GM21619 (cell line): ENCODE results near the gene CHAF1A.

Source experiments
- ATAC-seq: cut with Tn5 transposase; IDR thresholded peaks from one replicate; pipeline ENCODE4 v1.9.1; 2021; ENCODE audit not compliant: unreplicated experiment

CHAF1A gene

DNA sequence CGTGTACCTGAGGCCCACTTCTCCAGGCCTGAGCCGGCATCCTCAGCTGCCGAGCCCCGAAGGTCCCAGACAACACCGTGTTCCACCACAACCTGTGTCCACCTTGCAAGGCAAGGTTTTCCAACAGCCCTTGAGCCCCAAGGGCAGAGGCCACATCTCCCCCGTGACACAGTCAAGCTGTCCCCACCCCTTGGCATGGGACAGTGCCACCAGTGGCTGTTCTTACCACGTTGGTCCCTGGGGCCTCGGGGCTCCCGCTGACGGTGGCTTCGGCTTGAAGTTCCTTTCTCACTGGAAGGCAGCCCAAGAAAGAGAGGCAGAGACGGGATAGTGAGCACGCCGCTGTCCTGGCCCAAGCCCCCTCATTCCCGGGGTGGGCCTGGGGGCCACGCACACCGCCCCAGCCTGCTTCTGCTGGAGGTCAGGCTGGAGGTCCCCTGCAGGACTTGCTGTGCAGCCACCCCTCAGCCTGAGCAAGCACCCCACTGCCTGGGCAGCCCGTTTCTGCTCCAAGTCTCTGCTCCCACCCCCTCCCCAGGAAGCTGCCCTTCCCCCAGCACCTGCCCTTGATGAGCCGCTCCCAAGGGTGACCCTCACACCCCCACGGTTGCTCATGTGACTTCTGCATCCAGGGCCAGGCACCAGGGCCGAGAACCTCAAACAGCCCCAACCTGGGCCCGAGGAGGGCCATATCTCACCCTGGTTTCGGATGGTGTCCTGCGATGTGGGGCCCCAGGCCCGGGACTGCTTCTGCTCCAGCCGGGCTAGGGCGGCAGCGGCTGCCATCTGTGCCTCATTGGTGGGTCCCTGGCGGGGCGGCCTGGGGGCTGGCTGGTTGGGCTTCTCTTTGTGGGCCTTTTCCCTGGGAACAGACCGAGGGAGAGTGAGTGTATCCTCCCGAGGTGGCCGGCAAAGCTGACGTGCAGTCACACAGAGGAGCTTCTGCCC is 51.1 kb downstream of the CHAF1A start:
- ATAC-seq, result no peak

DNA sequence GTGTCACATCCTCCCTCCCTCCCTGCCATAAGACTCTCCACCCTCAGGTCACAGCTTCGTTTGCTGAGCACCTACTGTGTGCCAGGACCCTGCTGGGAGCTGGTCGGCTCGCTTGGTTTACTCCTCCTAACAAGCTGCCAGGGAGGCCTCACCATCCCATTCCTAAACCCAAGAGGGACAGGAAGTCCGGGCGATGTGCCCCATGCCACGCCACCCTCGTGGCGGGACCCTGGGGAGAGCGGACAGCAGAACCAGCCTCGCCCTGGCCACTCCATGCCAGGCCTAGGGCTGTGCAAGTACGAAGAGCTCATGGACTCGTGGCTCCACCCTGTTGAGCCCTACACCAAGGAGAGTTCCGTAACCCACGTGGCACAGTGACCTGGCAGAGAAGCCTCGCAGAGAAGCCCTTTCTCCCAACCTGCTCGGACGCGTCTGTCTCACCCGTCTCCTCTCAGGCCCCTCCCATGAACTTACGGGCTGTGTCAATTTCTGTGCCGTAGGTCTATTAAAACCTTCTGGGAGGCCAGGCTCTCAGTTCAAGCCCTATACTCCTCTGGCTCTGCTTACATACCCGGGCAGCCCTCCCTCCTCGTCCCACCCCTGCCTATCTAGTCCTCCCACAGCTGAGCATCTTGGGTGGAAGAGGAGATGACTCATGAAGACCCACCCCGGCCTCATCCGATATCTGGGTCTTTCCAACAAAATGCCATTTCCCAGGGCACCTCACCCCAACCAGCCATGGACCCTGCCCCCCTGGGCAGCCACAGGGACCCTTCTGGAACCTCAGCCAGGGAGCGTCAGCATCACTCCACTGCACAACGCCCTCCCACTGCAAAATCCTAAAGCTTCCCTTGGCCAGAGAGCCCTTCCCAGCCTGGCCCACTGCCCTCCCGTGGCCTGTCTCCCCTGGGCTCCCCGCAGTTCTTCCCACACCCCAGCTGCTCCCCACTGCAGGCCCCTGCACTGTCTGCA is 52.6 kb downstream of the CHAF1A start:
- no peak for ATAC-seq

DNA sequence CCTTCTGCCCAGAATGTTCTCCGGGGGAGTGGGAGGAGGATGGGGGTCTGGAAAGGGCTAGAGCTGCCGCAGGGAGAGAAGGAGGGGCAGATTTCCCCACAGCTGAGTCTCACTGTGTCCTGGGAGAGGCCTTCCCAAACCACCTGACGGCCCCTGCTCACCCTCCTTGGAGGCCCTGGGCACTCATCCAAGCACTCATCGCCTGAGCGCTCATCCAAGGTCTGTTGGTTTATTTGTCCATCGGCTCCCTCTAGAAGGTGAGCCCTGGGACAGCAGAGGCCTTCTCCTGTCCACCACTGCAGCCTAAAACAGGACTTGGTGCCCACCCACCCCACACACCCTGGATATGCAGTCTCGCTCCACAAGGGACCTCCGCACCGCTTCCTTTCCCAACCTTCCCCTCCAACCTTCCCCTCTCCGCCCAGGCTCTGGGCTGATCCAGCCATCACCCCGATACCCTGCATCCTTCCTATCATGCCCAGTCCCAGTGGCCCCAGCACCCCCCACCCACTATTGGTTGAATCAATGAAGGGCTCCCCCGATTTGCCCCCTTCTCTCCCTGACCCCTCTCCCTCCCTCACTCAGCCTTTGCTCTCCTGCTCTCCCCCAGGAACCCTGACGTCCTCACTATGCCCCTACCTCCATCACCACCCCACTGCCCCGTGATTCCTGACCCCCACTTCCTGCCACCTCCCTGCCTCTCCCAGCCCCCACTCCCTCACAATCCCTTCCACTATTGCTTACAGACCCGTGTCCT is 53.5 kb downstream of the CHAF1A start:
- no peak for ATAC-seq

DNA sequence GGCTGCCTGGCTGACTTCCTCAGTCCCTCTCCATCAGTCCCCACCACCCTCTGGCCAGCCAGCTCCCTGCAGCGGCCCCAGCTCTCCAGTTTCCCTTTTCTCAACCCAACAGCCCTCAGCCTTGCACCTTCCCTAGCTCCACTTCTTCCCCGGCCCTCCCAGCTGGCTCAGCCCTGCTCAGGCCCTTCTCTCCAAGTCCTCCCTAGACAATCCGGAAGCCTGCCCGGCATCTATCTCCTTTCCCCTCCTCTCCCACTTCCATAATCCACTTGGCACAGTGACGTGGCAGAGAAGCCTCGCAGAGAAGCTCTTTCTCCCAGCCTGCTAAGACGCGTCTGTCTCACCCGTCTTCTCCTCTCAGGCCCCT is 54.0 kb downstream of the CHAF1A start:
- no peak for ATAC-seq

DNA sequence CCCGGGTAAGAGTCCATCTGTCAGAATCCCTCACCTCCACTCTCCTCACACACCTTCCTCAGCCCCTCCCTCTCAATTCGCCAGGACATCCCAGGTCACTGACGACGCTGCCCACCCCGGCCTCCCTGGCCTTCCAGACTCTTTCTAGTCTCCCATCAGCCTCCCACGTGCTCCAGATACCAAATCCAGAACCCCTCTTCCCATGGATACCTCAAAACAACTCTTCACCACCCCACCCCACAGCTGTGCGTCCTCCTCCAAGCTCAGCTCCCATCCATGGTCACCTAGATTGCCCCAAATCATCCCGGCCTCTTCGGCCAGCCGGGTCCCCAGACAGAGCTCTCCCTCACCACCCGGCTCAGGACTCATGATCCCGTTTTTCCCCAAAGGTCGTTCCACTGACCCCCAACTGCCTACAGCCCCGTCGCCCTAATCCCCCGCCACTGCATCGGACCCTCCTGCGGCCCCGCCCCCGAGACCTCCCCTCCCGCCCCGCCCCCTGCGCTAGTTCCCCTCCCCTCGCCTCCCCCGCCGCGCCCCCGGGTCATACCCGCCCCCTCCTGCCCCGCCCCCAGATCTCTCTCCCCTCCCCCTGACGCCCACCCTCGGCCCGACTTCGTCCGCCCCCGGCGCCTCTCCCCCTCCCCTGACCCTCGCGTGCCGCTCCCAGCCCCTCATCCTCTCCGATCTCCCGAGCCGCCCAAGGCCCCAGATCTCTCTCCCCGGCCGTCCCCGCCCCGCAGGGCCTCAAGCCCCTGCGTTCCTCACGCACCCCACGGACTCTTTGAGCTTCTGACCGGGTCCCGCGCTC is 54.6 kb downstream of the CHAF1A start:
- no peak for ATAC-seq

DNA sequence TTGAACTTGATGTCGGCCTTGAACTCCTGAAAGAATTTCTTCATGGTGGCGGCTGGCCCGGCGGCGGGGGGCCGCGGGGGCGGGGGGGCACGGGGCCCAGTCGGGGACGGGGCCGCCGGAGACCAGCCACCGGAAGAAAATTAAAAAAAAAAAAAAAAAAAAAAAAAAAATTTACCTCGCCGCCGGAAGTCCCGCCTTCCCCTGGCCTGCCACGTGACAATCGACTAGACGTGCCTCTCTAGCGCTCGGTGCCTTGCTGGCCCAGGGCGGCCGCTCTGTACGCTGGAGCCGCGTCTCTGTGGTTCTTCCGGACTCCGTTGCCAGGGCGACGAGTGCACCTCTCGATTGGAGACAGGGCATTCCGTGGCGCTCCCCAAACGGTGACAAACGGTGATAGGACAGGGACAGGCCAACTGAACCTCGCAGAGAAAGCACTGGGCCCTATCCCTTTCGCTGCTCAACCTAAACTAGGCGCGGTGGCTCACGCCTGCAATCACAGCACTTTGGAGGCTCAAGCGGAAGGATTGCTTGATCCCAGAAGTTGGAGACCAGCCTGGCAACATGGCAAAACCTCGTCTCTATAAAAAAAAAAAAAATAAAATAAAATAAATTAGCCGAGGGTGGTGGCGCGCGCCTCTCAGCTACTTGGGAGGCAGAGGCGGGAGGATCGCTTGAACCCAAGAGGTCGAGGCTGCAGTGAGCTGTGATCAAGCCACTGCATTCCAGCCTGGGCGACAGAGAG is 55.4 kb downstream of the CHAF1A start, which contains the start of gene UBXN6:
Gene UBXN6, minus strand, starts transcription at position 141 of the 742 bp plus-strand sequence. Its CDS starts 97 bp downstream, at position 44.
- peak; percentile 84 for ATAC-seq

DNA sequence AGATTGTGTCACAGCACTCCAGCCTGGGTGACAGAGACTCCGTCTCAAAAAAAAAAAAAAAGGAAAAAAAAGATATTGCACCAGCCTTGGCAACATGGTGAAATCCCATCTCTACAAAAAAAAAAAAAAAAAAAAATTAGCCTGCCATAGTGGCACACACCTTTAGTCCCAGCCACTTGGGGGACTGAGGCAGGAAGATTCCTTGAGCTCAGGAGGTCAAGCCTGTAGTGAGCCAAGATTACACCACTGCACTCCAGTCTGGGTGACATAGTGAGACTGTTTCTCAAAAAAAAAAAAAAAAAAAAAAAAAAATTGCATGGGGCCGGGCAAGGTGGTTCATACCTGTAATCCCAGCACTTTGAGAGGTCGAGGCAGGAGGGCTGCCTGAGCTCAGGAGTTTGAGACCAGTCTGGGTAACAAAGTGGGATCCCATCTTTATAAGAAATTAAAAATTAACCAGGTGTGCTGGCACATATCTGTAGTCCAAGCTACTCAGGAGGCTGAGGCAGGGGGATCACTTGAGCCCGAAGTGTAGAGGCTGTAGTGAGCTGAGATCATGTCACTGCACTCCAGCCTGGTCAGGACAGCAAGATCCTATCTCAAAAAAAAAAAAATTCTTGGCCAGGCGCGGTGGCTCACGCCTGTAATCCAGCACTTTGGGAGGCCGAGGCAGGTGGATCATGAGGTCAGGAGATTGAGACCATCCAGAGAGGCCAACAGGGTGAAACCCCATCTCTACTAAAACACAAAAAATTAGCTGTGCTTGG is 62.6 kb downstream of the CHAF1A start:
- no peak for ATAC-seq

DNA sequence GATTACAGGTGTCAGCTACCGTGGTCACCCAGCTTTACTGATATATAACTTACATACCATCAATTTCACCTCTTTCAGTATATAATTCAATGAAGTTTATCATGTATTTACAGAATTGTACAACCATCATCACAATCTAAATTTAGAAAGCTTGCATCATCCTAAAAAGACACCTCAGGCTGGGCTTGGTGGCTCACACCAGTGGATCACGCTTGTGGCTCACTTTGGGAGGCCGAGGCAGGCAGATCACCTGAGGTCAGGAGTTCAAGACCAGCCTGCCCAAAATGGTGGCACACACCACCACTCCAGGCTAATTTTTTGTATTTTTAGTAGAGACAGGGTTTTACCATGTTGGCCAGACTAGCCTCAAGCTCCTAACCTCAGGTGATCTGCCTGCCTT is 65.4 kb downstream of the CHAF1A start:
- no peak for ATAC-seq

DNA sequence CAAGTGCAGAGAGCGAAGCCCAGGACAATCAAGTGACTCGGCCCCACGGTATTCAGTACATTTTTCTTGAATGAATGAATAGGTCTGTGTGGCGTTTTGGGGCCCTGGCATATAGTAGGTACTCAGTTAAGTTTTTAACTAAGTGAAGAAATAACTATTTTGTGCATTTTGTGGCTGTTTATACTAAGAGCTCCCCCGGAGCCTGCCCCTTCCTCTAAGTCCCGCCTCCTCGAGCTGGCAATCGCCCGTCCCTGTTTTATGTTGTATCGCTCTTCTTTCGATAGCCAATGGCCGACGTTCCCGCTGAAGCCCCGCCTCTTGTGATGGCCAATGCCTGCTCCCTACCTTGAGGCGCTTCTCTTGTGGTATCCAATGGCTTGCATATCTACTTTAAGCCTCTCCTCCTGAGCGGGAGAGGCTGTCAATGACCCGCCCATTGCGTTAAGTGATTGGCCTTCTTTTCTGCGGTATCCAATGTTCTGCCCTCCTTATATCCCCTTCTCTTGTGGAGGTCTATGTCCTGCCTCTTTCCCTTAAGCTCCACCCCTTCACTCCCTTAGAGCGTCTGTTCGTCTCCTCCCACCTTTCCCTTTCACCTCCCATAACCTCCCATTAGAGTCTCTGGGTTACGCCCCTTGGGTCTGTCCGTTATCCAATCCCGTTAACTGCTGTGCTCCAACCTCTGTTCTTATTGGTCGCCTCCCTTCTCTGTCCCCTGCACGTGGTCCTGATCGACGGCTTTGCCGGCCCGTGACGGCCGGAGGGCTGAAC is 69.1 kb downstream of the CHAF1A start:
- ATAC-seq, result peak; percentile 74

DNA sequence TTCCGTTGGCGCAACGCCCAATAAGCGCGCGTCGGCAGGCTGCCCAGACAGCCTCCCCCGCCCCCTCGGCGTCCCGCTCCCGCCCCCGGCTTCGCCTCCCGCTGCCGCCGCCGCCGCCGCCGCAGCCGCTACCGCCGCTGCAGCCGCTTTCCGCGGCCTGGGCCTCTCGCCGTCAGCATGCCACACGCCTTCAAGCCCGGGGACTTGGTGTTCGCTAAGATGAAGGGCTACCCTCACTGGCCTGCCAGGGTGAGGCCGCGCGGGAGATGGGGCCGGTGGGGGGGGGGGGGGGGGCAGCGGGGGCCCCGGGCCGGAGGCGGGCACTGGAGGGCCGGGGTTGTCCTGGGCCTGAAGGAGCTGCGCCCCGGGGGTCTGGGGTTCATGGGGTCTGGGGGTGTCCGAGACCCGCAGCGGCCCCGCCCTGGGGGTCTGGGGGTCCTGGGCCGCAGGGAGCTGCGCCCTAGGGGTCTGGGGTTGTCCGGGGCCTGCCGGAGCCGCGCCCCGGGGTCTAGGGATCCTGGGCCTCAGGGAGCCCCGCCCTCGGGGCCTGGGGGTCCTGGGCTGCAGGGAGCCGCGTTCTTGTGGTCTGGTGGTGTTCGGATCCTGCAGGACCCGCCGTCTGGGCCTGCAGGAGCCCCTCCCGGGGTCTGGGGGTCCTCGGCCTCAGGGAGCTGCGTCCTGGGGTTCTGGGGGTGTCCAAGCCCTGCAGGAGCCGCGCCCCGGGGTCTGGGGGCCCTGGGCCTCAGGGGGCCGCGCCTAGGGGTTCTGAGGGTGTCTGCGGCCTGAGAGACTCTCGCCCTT is 69.9 kb downstream of the CHAF1A start, which contains the start of gene HDGFL2:
Gene HDGFL2, plus strand, starts transcription at position 124 of the 801 bp plus-strand sequence. Its CDS starts 54 bp downstream, at position 178.
- ATAC-seq, result no peak

DNA sequence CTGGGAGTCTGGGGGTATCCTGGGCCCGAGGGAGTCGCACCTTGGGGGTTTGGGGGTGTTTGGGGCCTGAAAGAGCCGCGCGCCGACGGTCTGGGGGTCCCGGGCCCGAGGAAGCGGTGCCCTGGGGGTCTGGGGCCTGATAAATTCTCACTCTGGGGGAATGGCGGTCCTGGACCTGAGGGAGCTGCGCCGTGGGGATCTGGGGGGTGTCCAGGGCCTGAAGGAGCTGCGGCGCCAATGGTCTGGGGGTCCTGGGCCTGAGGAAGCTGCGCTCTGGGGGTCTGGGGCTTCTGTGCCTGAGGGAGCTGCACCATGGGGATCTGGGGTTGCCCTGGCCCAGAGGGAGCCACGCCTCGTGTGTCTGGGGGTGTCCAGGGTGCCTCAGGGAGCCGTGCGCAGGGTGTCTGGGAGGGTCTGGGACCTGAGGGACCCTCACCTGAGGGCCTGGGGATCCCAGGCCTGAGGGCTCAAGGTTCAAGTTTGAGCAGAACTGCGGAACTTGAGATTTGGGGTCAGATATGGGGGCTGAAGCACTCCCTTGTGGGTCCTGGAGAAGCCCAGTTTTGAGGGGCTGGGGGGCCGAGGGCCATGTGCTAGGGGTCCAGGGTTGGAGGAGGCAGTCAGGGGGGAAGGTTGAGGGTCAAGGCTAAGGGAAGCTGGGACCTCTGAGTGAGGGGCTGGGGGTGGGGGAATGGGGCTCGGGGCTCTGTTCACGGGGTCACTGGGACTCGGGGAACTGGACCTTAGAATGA is 70.7 kb downstream of the CHAF1A start:
- no peak for ATAC-seq

DNA sequence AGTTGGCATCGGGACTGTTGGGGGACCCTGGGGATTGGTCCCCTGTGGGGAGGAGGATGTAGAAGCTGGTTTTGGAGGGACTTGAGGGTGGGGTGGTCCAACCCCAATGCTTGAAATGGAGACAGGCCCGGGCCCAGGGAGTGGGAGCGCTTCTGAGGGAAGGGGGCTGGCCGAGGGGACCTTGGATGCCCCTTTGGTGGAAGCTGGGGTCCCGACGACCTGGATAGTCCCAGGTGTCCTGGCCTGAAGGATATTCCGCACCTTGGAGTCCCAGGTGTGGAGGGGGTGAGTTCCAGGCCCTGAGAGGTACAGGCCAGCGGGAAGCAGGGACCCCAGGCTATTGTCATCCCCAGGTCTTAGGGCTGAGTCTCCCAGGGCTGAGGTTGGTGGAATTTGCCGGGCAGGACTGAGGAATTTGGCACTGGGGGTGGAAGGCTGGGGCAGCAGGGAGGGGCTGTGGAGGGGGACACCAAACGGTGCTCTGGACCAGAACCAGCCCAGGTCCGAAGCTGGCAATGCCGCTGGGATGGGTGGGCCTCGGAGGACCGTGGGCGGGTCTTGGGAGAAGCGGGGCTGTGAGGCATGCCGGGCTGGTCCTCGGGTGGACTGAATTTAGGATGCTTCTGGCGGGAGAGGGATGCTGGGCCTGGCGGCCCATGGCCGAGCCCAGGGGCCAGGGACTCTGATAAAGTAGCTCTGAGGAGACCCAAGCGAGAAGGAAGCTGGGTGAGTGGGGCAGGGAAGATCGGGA is 71.5 kb downstream of the CHAF1A start:
- ATAC-seq, result no peak

DNA sequence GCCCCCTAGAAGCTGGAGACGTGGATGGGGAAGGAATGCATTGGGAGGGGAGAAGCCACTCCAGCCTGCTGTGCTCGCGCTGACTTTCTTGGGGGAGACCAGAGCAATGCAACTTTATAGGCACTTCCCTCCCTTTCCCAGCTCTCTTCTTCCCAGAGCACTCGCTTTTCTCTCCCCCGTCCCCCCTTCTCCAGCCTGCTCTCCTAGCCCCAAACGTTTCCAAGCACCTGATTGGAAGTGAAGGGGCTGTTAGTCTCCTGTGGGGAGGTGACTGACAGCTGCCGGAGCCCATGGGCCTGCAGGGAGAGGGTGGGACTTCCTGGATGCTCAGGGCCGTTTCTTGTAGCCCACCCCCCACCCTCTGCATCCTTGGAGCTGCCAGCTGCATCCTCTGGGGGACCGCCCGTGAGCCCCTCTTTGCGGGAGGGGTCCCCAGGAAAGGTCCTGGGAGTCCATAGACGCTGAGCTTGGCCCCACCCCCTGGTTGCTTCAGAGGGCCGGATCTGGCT is 72.1 kb downstream of the CHAF1A start:
- no peak for ATAC-seq

DNA sequence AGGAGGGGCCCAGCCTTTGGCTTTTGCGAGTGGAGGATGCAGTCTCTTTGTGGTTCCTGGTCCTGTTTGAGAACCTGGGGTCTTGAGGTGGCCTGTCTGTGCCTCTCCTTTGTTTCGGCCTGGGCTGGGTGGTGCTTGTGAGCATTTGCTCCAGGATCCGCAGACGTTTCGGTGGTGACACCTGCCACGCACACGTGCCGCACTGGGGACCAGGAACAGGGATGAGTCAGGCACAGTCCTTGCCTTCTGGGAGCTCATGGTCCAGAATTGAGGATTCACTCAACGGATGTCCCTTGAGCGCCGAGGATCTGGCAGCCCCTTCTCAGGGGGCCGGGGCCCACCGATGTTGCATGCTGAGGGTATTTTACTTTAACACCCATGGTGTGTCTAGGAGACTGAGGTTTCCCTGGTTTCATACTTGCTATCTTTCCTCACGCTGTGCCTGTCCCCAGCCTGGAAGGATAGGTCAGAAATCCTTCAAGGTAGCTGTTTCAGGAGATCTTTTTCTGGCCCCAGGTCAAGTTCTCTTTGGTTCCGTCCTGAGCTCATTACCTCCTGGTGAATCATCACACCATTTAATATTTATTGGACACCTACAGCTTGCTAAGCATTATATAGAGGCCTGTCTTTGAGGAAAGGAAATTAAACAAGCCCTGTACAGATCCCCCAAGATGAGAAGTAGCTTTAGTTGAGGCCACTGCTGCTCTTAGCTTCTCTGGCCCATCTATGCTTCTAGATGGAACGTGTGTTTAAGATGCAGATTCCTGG is 74.8 kb downstream of the CHAF1A start:
- ATAC-seq, result no peak
